A673 (cell line): ENCODE measurements around the gene L3MBTL3. TPM values are rescaled to one million over a fixed set of nuclear protein-coding genes. Genes with fewer than 3 reads are reported as not detected.

Experiments
- BruUV-seq: library from RNA; stranded (reverse); fragments of 400-500 nt; replicated peaks from 2 replicates; lab custom pipeline; 2021; lab: Mats Ljungman, UMichigan
- CTCF ChIA-PET: fragments of 300-600 bp; sonication (Branson Sonifier 250); formaldehyde crosslinking; loops from one replicate; lab custom pipeline; 2022; ENCODE audit warnings: antibody characterized with exemption; lab: Charles Lee
- POLR2A ChIA-PET: fragments of 300-600 bp; sonication (Branson Sonifier 250); formaldehyde crosslinking; loops from one replicate; lab custom pipeline; 2022; ENCODE audit warnings: antibody characterized with exemption; ENCODE audit not compliant: low non-redundant PET; lab: Charles Lee
- DNase-seq: peaks from one replicate; pipeline ENCODE4 v3.0.0-alpha.2; 2015; ENCODE audit warnings: low spot score
- H3K27ac ChIP-seq: fragments of 200-600 bp; sonication (generic); 2 replicates; pipeline ENCODE4 v1.5.1; 2016; ENCODE audit warnings: mixed run types, low read depth, mild to moderate bottlenecking, mixed read lengths, antibody characterized with exemption, low read length; ENCODE audit not compliant: poor library complexity, severe bottlenecking
- H3K27me3 ChIP-seq: fragments of 200-600 bp; sonication (generic); replicated peaks from 2 replicates; pipeline ENCODE4 v1.6.1; 2017; ENCODE audit warnings: mixed run types, low read depth, mild to moderate bottlenecking, mixed read lengths, antibody characterized with exemption, low read length; ENCODE audit not compliant: insufficient read depth, poor library complexity
- H3K36me3 ChIP-seq: fragments of 200-600 bp; sonication (generic); 2 replicates; pipeline ENCODE4 v1.6.1; 2016; ENCODE audit warnings: mixed run types, mild to moderate bottlenecking, mixed read lengths, antibody characterized with exemption, low read length; ENCODE audit not compliant: insufficient read depth, poor library complexity, severe bottlenecking
- H3K4me1 ChIP-seq: fragments of 200-600 bp; sonication (generic); 2 replicates; pipeline ENCODE4 v1.6.1; 2017; ENCODE audit warnings: mixed run types, mild to moderate bottlenecking, mixed read lengths, antibody characterized with exemption, low read length; ENCODE audit not compliant: insufficient read depth, poor library complexity, severe bottlenecking
- H3K4me3 ChIP-seq: fragments of 200-600 bp; sonication (generic); 2 replicates; pipeline ENCODE4 v1.5.1; 2016; ENCODE audit warnings: low read depth, mixed run types, mild to moderate bottlenecking, mixed read lengths, low read length; ENCODE audit not compliant: poor library complexity, severe bottlenecking
- H3K9me3 ChIP-seq: fragments of 200-600 bp; sonication (generic); 2 replicates; pipeline ENCODE4 v1.6.1; 2016; ENCODE audit warnings: mixed run types, low read depth, mild to moderate bottlenecking, mixed read lengths, antibody characterized with exemption, low read length; ENCODE audit not compliant: poor library complexity, severe bottlenecking
- EZH2 ChIP-seq: fragments of 200-600 bp; sonication (generic); IDR thresholded peaks from 2 replicates; pipeline ENCODE4 v1.6.1; 2017; ENCODE audit warnings: borderline replicate concordance, low read depth, mild to moderate bottlenecking, mixed read lengths, antibody characterized with exemption, low read length; ENCODE audit not compliant: poor library complexity, severe bottlenecking
- intact Hi-C: fragments of 100-400 bp; cut with micrococcal nuclease; formaldehyde crosslinking; loops from one replicate; pipeline ENCODE4 v1.10.0; 2022; ENCODE audit not compliant: unreplicated experiment
- total RNA-seq: library from RNA; stranded (reverse); gene quantifications from 2 replicates; pipeline ENCODE4 v1.2.3, GENCODE V29; 2021
- TF ChIP-seq, protein P1 (sequence below): fragments of 300-800, 200-600 bp; sonication (generic); conservative IDR thresholded peaks from 2 replicates; pipeline ENCODE4 v1.5.1; 2017; ENCODE audit warnings: low read depth, mild to moderate bottlenecking, antibody characterized with exemption, low read length, moderate library complexity, mixed read lengths

L3MBTL3 gene
- total RNA-seq, 1 experiment from 2014 or later = 40.8 TPM

DNA sequence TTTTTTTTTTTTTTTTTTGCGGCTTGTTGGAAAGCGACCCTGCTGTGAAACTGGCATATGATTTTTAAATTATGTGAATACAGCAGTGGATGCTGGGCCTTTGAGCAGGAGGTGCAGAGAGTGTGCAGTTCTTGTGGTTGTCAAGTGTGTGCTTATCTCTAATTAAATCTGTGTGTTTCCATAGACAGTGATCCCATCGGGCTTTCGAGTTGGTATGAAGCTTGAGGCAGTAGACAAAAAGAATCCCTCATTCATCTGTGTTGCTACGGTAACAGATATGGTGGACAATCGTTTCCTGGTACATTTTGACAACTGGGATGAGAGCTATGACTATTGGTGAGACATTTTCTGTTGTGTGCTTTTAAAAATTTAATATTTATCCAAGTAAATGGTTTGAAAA is 52.4 kb downstream of the L3MBTL3 start:
- ChIA-PET POLR2A (no interaction called here), CTCF (no interaction called here)
- BruUV-seq = no TSS peak
- H3K4me1 ChIP-seq = peaks cover 6% of the 10 kb centered on the region
- TF ChIP-seq, protein P1, sequence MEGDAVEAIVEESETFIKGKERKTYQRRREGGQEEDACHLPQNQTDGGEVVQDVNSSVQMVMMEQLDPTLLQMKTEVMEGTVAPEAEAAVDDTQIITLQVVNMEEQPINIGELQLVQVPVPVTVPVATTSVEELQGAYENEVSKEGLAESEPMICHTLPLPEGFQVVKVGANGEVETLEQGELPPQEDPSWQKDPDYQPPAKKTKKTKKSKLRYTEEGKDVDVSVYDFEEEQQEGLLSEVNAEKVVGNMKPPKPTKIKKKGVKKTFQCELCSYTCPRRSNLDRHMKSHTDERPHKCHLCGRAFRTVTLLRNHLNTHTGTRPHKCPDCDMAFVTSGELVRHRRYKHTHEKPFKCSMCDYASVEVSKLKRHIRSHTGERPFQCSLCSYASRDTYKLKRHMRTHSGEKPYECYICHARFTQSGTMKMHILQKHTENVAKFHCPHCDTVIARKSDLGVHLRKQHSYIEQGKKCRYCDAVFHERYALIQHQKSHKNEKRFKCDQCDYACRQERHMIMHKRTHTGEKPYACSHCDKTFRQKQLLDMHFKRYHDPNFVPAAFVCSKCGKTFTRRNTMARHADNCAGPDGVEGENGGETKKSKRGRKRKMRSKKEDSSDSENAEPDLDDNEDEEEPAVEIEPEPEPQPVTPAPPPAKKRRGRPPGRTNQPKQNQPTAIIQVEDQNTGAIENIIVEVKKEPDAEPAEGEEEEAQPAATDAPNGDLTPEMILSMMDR = no peak
- no peak for TF ChIP-seq EZH2
- H3K36me3 ChIP-seq = no peaks in the 10 kb centered on the region
- no peak overlapping the region for H3K4me3 ChIP-seq
- intact Hi-C loops = loop anchor here (10.0 kb wide), 1 partner anchor 214 kb away; no protein-coding TSS in a partner anchor
- peak; percentile 42 for DNase-seq
- H3K27ac ChIP-seq = no peak overlapping the region
- no peaks in the 10 kb centered on the region for H3K27me3 ChIP-seq
- no peaks in the 10 kb centered on the region for H3K9me3 ChIP-seq

DNA sequence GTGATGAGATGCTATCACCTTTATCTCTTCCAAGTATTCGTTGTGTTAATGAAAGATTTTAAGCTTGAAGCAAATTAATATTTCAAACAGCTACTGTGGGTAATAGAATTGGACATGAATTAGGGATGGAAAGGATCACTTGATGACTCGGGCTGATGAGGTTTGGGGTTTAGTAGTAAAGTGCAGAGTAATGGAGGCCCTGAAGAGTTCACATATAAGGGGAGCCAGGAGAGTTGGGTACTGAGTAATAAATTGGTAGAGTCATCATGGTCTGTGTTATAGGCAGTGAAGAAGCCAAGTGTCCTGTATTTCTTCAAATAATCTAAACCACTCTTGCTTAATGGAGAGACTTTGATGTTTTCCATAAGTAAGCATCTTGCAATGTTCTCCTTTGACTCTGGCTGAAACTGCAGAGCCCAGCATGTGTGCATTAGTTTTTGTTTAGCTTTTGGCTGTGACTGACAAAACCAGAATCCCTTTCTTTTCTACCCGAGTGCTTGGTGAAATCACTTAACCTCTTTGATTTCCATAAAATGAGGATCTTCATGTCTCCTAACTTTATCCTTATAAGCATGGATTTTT is 57.6 kb downstream of the L3MBTL3 start:
- no peak for DNase-seq
- TF ChIP-seq, protein P1 = no peak
- TF ChIP-seq EZH2 = no peak
- CTCF ChIA-PET = no interaction called here

DNA sequence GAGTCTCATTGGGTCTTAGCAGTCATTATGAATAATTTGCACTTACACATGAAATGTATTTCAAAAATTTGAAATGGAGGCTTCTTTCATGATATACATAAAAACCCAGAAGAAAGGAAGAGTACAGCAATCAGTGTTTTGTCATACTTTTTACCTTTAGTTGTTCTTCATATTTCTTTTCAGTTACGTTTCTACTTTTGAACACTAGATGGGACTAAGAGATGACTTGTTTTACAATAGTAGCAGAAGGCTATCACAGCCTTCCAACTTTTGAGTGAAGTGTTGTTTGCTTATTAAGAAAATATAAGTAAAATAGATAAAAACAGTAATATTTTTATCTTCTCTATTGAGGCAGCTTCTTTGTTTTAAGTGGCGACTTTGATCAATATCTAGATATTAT is 58.1 kb downstream of the L3MBTL3 start:
- H3K9me3 ChIP-seq = no peaks in the 10 kb centered on the region
- intact Hi-C loops = loop anchor here (10.0 kb wide), 1 partner anchor 208 kb away; no protein-coding TSS in a partner anchor
- no peak for DNase-seq

More for the DNA sequence above, 57.6 kb downstream of the L3MBTL3 start:
- no peaks in the 10 kb centered on the region for H3K9me3 ChIP-seq
- intact Hi-C loops = loop anchor here (10.0 kb wide), 1 partner anchor 209 kb away; no protein-coding TSS in a partner anchor
- no peaks in the 10 kb centered on the region for H3K4me1 ChIP-seq
- no peaks in the 10 kb centered on the region for H3K27me3 ChIP-seq
- BruUV-seq = no TSS peak
- POLR2A ChIA-PET = no interaction called here
- H3K36me3 ChIP-seq = no peaks in the 10 kb centered on the region
- no peak overlapping the region for H3K4me3 ChIP-seq
- H3K27ac ChIP-seq = no peak overlapping the region

More for the DNA sequence above, 58.1 kb downstream of the L3MBTL3 start:
- ChIA-PET POLR2A (no interaction called here), CTCF (no interaction called here)
- no peaks in the 10 kb centered on the region for H3K36me3 ChIP-seq
- H3K4me3 ChIP-seq = no peak overlapping the region
- TF ChIP-seq, protein P1 = peak; percentile 46
- no peak for TF ChIP-seq EZH2
- H3K27ac ChIP-seq = no peak overlapping the region
- H3K27me3 ChIP-seq = no peaks in the 10 kb centered on the region
- no peaks in the 10 kb centered on the region for H3K4me1 ChIP-seq
- no TSS peak for BruUV-seq
